ENCODE data around the gene FBLN1.

Gene FBLN1

GRCh38 chr22:45465633-45466032 is 37.0 kb upstream of the FBLN1 start:
- peaks cover 51% of the 10 kb centered on the region for H3K4me1 Mint-ChIP-seq
- peaks cover 21% of the 10 kb centered on the region for H3K9me3 Mint-ChIP-seq
- no peak overlapping the region for H3K4me3 Mint-ChIP-seq
- H3K36me3 Mint-ChIP-seq (ENCODE audit: low read depth) = peaks cover 11% of the 10 kb centered on the region
- H3K27ac Mint-ChIP-seq = peak overlapping the region in 2 of 3 experiments; percentile 66 to 77
- TF ChIP-seq CTCF (IDR thresholded peaks at IDR 0.05; ENCODE audit: unreplicated experiment in 3 of 3) = no peak
- peaks cover 5% of the 10 kb centered on the region for H3K27me3 Mint-ChIP-seq (ENCODE audit: low read depth)

GRCh38 chr22:45468872-45469271 is 33.8 kb upstream of the FBLN1 start:
- peak overlapping the region in 1 of 3 experiments; percentile 14 for H3K4me3 Mint-ChIP-seq
- H3K36me3 Mint-ChIP-seq (ENCODE audit: low read depth) = peaks cover 11% of the 10 kb centered on the region
- H3K4me1 Mint-ChIP-seq = peaks cover 49% of the 10 kb centered on the region
- peaks cover 18% of the 10 kb centered on the region for H3K9me3 Mint-ChIP-seq
- peak overlapping the region; percentile 50 to 92 (median 66) for H3K27ac Mint-ChIP-seq
- no peaks in the 10 kb centered on the region for H3K27me3 Mint-ChIP-seq (ENCODE audit: low read depth)
- TF ChIP-seq CTCF (IDR thresholded peaks at IDR 0.05; ENCODE audit: unreplicated experiment in 3 of 3) = no peak

GRCh38 chr22:45469281-45470073 is 33.2 kb upstream of the FBLN1 start:
- Mint-ChIP-seq H3K27me3 (ENCODE audit: low read depth) (no peaks in the 10 kb centered on the region), H3K36me3 (ENCODE audit: low read depth) (peaks cover 7% of the 10 kb centered on the region), H3K4me3 (peak overlapping the region in 1 of 3 experiments; percentile 14), H3K9me3 (peaks cover 13% of the 10 kb centered on the region), H3K27ac (peak overlapping the region; percentile 50 to 92 (median 66)), H3K4me1 (peaks cover 49% of the 10 kb centered on the region)
- TF ChIP-seq CTCF (IDR thresholded peaks at IDR 0.05; ENCODE audit: unreplicated experiment in 3 of 3) = no peak

GRCh38 chr22:45470871-45471270 is 31.8 kb upstream of the FBLN1 start:
- TF ChIP-seq CTCF (IDR thresholded peaks at IDR 0.05; ENCODE audit: unreplicated experiment in 3 of 3) = no peak
- peaks cover 5% of the 10 kb centered on the region for H3K27me3 Mint-ChIP-seq (ENCODE audit: low read depth)
- H3K4me1 Mint-ChIP-seq = peaks cover 51% of the 10 kb centered on the region
- peaks cover 5% of the 10 kb centered on the region for H3K36me3 Mint-ChIP-seq (ENCODE audit: low read depth)
- peaks cover 7% of the 10 kb centered on the region for H3K9me3 Mint-ChIP-seq
- H3K27ac Mint-ChIP-seq = peak overlapping the region; percentile 7 to 83 (median 59)
- H3K4me3 Mint-ChIP-seq = no peak overlapping the region

GRCh38 chr22:45472426-45472825 is 30.3 kb upstream of the FBLN1 start:
- no peaks in the 10 kb centered on the region for H3K36me3 Mint-ChIP-seq (ENCODE audit: low read depth)
- H3K9me3 Mint-ChIP-seq = peaks cover 4% of the 10 kb centered on the region
- peak overlapping the region in 1 of 3 experiments; percentile 87 for H3K27ac Mint-ChIP-seq
- no peak overlapping the region for H3K4me3 Mint-ChIP-seq
- peaks cover 9% of the 10 kb centered on the region for H3K27me3 Mint-ChIP-seq (ENCODE audit: low read depth)
- TF ChIP-seq CTCF (IDR thresholded peaks at IDR 0.05; ENCODE audit: unreplicated experiment in 3 of 3) = no peak
- peaks cover 53% of the 10 kb centered on the region for H3K4me1 Mint-ChIP-seq

Data from nephron (organoid).